ENCODE results near the gene LYPD6B.

Gene LYPD6B, protein sequence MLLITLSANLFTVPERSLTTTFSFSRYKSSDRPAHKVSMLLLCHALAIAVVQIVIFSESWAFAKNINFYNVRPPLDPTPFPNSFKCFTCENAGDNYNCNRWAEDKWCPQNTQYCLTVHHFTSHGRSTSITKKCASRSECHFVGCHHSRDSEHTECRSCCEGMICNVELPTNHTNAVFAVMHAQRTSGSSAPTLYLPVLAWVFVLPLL

GRCh38 chr2:149038442-149039212 is at the start of gene LYPD6B:
Gene LYPD6B, plus strand, starts transcription at chr2:149038699. Its CDS starts 92,250 bp downstream, at chr2:149130949.
- no peak for DNase-seq (ENCODE audit: low spot score)

DNA sequence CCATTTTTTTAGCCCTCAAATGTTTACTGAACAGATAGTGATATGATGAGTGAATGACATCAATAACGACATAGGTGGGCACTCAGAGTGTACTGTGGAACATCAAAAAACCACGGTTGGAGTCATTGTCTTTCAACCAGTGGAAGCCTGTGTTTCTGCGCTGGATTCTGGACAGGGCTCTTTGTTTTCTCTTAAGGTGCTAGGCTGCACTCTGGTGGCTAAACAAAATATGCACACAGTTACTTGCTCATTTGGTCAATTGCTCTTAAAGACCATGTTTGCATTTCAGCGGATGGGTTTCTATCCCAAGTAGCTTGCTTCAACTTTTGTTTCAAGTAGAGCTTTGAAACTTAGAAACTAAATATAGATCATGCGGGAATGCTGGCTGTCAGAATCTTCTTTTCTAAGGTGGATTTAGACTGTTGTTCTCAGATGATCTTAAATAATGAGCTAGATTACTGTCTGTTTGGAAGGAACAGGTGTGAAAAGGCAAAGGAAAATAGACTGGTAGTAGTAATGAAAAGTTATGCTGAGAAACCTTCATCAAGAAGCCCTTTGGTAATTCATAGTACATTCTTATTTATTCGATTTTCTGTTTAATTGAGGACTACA is 48.5 kb upstream of the LYPD6B start:
- peak; percentile 76 for DNase-seq (ENCODE audit: low spot score)

DNA sequence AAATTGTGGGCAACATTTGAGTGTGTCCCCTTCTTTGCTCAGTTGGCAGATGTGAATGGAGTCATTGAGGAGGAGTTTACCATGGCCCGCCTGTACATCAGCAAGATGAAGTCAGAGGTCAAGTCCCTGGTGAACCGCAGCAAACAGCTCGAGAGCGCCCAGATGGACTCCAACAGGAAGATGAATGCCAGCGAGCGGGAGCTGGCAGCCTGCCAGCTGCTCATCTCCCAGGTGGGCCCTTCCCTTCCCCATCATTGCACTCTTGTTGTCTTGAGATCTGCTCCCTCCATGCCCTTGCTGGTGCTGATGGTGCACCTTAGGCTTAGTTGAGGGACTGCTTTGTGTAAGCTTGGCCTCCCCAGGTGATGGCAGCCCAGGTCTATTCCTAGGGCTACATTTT is 47.5 kb upstream of the LYPD6B start:
- DNase-seq (ENCODE audit: low spot score), result no peak

- DNase-seq (ENCODE audit: low spot score), result no peak
Measured at GRCh38 chr2:148992448-148992847, 46.1 kb upstream of the LYPD6B start.

- DNase-seq (ENCODE audit: low spot score), result no peak
Measured at GRCh38 chr2:148993351-148993750, 45.1 kb upstream of the LYPD6B start.

GRCh38 chr2:148994341-148994740 is 44.2 kb upstream of the LYPD6B start:
- no peak for DNase-seq (ENCODE audit: low spot score)

GRCh38 chr2:148996805-148997204 is 41.7 kb upstream of the LYPD6B start:
- no peak for DNase-seq (ENCODE audit: low spot score)

DNA sequence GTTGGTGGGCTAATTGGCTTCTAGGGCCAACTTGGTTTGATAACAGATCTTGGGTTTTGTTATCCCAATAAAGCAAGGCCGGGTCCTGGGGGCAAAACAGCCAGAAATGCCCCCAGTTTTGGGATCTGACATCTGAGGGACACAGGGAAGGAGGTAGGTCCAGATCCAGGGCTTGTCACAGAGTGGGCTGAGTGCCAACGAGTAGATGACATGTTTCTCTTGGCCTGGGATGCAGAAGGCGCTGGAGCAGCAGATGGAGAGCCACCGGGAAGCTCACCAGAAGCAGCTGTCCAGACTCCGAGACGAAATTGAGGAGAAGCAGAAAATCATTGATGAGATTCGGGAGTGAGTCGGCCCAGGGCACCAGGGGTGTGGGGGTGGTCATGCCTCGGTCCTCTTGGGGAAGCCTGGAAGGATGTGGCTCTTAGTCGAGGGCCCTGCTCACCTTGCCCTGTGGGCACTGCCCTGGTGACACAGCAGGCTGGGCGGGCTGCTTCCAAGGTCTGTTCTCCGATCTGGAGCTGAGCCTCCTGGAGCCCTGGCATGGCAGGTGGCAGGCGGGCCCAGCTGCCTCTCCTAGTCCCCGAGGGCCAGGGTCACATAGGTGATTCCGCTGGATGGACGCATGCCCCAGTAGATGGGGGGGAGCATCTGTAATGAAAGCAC is 40.2 kb upstream of the LYPD6B start:
- no peak for DNase-seq (ENCODE audit: low spot score)

DNA sequence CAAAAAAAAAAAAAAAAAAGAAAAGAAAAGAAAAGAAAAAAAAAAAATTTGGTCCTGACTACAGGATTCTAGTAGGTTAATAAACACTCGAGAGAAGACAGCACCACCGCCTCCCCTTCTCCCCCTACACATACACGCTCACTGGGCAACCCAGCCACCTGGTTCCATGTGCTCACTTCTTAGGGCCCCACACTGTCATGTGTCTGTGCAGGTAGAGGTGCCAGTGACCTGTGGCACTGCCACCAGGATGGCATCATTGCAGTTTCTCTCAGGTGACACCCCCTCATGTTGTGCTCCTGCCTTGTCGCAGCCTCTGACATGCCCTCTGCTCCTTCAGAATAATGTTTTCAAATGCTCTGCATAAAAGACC is 39.7 kb upstream of the LYPD6B start:
- no peak for DNase-seq (ENCODE audit: low spot score)

- DNase-seq (ENCODE audit: low spot score), result no peak
Measured at GRCh38 chr2:148999451-148999921, 39.0 kb upstream of the LYPD6B start.

DNA sequence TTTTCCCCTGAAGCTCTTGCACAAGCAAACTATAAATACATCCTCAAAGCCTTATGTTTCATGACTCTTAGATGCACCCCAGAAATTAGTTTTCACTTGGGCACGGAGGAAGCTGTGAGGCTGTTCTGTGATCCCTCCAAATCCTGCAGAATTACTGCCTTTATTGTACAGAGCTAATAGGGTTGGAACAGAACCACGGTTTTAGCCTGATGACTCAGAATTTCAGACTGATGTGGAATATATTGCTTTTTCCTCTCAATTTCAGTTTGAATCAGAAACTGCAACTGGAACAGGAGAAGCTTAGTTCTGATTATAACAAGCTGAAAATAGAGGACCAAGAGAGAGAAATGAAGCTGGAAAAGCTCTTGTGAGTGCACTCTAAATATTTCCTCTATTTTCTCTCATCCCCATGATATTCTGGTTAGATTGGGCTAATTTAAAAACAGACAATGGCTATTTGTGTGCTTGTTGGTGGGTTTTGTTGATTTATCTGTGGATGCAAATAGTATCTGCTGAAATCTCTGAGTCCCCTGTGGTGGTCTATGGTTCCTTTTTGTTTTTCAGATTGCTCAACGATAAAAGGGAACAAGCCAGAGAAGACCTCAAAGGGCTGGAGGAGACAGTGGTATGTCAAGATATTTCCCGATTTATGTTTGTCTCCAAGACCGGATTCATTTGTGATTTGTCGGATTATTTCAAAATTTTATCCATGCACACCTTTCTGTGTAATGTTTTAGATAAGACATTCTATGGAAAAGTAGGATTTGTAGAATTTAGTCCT is 38.2 kb upstream of the LYPD6B start:
- peak; percentile 52 for DNase-seq (ENCODE audit: low spot score)

DNA sequence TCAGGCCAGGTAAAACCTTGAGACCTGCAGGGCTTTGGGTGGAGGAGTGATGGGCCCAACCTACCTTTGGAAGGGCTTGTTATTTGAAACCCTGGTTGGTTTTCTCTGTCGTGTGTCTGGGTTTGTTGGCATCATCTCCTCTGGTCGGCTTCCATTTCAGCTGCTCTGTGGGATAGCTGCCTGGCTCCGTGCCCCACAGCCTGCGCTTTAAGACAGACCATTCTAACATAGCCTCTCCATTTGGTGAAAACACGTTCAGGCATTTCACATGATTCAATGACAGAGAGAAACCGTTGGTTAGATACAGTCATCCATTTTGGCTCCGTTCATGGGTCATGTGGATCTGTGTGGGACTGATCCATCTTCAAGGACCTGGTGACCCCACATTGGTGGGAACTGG is 37.0 kb upstream of the LYPD6B start:
- no peak for DNase-seq (ENCODE audit: low spot score)

GRCh38 chr2:149002378-149002890 is 36.1 kb upstream of the LYPD6B start:
- no peak for DNase-seq (ENCODE audit: low spot score)

GRCh38 chr2:149002891-149003740 is 35.4 kb upstream of the LYPD6B start:
- peak; percentile 75 for DNase-seq (ENCODE audit: low spot score)

DNA sequence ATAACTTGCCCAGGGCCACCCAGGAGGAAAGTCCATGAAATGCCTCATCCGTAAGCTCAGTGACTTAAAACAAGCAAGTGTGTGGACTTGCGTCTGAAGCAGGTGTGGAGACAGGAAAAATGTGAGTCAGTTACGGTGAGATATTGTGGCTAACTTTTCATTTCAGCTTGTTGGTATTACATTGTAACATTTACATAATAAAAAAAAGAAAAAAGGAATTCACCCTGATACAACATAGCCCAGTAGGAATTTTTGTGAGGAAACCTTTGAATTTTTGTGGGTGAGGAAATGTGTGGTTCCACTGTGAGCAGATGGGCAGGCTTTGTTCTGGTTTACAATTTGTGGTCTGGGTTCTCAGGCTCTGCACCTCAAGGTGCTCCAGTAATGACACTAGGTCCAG is 33.7 kb upstream of the LYPD6B start:
- DNase-seq (ENCODE audit: low spot score), result no peak

- no peak for DNase-seq (ENCODE audit: low spot score)
Measured at GRCh38 chr2:149005471-149006077, 32.9 kb upstream of the LYPD6B start.

DNA sequence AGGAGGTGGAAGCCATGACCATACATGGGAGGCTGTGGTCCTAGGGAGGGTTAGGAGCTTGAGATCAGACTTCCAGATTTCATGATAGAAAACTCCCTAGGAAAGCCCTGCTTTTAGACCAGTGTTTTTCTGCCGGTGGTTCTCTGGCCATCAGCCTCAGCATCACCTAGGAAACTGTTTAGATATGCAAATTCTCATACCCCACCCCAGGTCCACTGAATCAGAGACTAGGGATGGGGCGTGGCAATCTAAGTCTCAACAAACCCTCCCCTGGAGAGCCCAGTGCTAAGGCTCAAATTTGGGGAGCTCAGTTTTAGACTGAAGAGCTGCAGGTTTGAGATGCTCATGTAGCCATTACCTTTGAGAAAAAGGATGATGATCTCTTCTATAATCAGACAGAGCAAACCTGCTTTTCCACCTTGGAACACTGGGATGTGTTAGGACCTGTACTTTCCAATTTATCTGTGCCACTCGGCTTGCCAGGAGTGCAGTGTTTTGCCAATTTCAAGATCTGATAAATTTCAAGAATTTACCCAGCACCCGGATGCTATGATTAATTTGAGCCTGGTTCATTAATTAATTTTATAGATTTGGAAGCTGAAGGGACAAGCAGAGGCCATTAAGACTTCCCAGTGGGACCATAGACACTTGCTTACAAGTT is 31.5 kb upstream of the LYPD6B start:
- DNase-seq (ENCODE audit: low spot score), result no peak

DNA sequence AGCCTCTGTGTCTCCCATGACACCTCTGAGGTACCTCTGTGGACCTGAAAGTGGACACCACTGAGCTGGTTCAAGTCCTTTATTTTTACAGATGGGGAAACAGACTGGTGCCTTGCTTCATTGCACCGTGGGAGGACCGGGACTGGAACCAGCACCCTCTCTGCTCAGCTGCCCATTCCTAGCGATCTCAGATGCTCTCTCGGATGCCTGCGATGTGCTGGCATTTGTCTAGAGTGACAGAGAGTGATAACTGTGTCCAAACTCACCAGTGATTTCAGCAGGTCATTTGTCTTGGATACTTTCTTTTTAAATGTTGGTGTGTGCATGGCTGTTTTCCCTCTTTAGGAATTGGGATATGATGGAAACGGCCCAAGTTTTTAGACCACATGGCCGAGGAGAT is 30.1 kb upstream of the LYPD6B start:
- DNase-seq (ENCODE audit: low spot score), result no peak

GRCh38 chr2:149009576-149010461 is 28.7 kb upstream of the LYPD6B start:
- no peak for DNase-seq (ENCODE audit: low spot score)
